SK-N-SH (cell line): ENCODE measurements around the gene NUP210L.
"Not testable (repeated sequence)": the region's sequence is repeated elsewhere in the genome, so short reads cannot be mapped to it uniquely, and the experiment has no call there.

Experiments
- EP300 ChIP-seq, 2 experiments: IDR thresholded peaks; 2 replicates each; pipeline versions ENCODE4 v1.4.0 to v1.6.1; 2012; ENCODE audit warnings: borderline replicate concordance in 1 of 2, low read depth in 1 of 2, low read length in 1 of 2
- EZH2phosphoT487 ChIP-seq: fragments of 200-600 bp; sonication (generic); IDR thresholded peaks from 2 replicates; pipeline ENCODE4 v1.6.1; 2017; ENCODE audit warnings: low read depth, mixed run types, mild to moderate bottlenecking, antibody characterized with exemption, moderate library complexity, borderline replicate concordance
- GABPA ChIP-seq: IDR thresholded peaks from 2 replicates; pipeline ENCODE4 v1.4.0; 2012; ENCODE audit warnings: low read depth, mild to moderate bottlenecking
- JUND ChIP-seq: IDR thresholded peaks from 2 replicates; pipeline ENCODE4 v1.4.0; 2012
- POLR2AphosphoS5 ChIP-seq: IDR thresholded peaks from 2 replicates; pipeline ENCODE4 v1.6.1; 2012; ENCODE audit warnings: low read depth, low read length
- RAD21 ChIP-seq: IDR thresholded peaks from 2 replicates; pipeline ENCODE4 v1.6.1; 2012; ENCODE audit warnings: mild to moderate bottlenecking, low read length
- TAF1 ChIP-seq: IDR thresholded peaks from 2 replicates; pipeline ENCODE4 v1.6.1; 2012; ENCODE audit warnings: low read depth, mild to moderate bottlenecking, low read length, moderate library complexity, borderline replicate concordance
- TCF12 ChIP-seq: IDR thresholded peaks from 2 replicates; pipeline ENCODE4 v1.4.0; 2012
- YY1 ChIP-seq: IDR thresholded peaks from 2 replicates; pipeline ENCODE4 v1.4.0; 2012; ENCODE audit warnings: low read depth, mild to moderate bottlenecking
- ZBTB33 ChIP-seq: IDR thresholded peaks from 2 replicates; pipeline ENCODE4 v1.4.0; 2012; ENCODE audit warnings: low read depth, borderline replicate concordance
- TF ChIP-seq, protein P1 (sequence below): fragments of 200-600 bp; sonication (generic); IDR thresholded peaks from 2 replicates; pipeline ENCODE4 v1.6.1; 2017; ENCODE audit warnings: antibody characterized with exemption, mild to moderate bottlenecking, moderate library complexity
- TF ChIP-seq, protein P2 (sequence below): IDR thresholded peaks from 2 replicates; pipeline ENCODE4 v1.6.1; 2012; ENCODE audit warnings: mild to moderate bottlenecking, low read depth, low read length, moderate library complexity

- TF ChIP-seq, protein P1, sequence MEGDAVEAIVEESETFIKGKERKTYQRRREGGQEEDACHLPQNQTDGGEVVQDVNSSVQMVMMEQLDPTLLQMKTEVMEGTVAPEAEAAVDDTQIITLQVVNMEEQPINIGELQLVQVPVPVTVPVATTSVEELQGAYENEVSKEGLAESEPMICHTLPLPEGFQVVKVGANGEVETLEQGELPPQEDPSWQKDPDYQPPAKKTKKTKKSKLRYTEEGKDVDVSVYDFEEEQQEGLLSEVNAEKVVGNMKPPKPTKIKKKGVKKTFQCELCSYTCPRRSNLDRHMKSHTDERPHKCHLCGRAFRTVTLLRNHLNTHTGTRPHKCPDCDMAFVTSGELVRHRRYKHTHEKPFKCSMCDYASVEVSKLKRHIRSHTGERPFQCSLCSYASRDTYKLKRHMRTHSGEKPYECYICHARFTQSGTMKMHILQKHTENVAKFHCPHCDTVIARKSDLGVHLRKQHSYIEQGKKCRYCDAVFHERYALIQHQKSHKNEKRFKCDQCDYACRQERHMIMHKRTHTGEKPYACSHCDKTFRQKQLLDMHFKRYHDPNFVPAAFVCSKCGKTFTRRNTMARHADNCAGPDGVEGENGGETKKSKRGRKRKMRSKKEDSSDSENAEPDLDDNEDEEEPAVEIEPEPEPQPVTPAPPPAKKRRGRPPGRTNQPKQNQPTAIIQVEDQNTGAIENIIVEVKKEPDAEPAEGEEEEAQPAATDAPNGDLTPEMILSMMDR, result not testable (repeated sequence)
- TF ChIP-seq TCF12; GABPA; POLR2AphosphoS5; ZBTB33; EP300 (IDR thresholded peaks at IDR 0.05; ENCODE audit: borderline replicate concordance in 1 of 2, low read depth in 1 of 2, low read length in 1 of 2); TAF1; EZH2phosphoT487; RAD21; JUND; YY1: not testable (repeated sequence)
- TF ChIP-seq, protein P2, sequence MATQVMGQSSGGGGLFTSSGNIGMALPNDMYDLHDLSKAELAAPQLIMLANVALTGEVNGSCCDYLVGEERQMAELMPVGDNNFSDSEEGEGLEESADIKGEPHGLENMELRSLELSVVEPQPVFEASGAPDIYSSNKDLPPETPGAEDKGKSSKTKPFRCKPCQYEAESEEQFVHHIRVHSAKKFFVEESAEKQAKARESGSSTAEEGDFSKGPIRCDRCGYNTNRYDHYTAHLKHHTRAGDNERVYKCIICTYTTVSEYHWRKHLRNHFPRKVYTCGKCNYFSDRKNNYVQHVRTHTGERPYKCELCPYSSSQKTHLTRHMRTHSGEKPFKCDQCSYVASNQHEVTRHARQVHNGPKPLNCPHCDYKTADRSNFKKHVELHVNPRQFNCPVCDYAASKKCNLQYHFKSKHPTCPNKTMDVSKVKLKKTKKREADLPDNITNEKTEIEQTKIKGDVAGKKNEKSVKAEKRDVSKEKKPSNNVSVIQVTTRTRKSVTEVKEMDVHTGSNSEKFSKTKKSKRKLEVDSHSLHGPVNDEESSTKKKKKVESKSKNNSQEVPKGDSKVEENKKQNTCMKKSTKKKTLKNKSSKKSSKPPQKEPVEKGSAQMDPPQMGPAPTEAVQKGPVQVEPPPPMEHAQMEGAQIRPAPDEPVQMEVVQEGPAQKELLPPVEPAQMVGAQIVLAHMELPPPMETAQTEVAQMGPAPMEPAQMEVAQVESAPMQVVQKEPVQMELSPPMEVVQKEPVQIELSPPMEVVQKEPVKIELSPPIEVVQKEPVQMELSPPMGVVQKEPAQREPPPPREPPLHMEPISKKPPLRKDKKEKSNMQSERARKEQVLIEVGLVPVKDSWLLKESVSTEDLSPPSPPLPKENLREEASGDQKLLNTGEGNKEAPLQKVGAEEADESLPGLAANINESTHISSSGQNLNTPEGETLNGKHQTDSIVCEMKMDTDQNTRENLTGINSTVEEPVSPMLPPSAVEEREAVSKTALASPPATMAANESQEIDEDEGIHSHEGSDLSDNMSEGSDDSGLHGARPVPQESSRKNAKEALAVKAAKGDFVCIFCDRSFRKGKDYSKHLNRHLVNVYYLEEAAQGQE, result not testable (repeated sequence)
These were observed 71.8 kb downstream of the NUP210L start for GRCh38 chr1:154083057-154083456.
